Left renal cortex interstitium (tissue), 4 donors: ENCODE measurements around the gene NINJ2. TPM values are rescaled to one million over a fixed set of nuclear protein-coding genes. Genes with fewer than 3 reads are reported as not detected.
"Not testable (repeated sequence)": the region's sequence is repeated elsewhere in the genome, so short reads cannot be mapped to it uniquely, and the experiment has no call there.

Source experiments
- DNase-seq, 4 donors: peaks; one replicate each; pipeline ENCODE4 v3.0.0-alpha.2; 2013; ENCODE audit warnings: low read depth in 4 of 4, low spot score in 2 of 4, missing footprints in 1 of 4
- polyA plus RNA-seq, 4 donors: library from polyadenylated mRNA; unstranded; fragments of 120-200 nt; gene quantifications; one replicate each; pipeline ENCODE4 v1.2.1, GENCODE V29; 2013; ENCODE audit not compliant: insufficient read length in 4 of 4

The NINJ2 gene, protein sequence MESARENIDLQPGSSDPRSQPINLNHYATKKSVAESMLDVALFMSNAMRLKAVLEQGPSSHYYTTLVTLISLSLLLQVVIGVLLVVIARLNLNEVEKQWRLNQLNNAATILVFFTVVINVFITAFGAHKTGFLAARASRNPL
- 1 to 10 TPM in 3 of 4 donors, under 1 TPM in 1; 0.76 to 1.5 (median 1.2) TPM for polyA plus RNA-seq

GRCh38 chr12:663293-663871, at the start of gene NINJ2:
NINJ2 (minus strand) TSS chr12:663445; CDS start chr12:663360, 85 bp downstream.
- no peak for DNase-seq

DNA sequence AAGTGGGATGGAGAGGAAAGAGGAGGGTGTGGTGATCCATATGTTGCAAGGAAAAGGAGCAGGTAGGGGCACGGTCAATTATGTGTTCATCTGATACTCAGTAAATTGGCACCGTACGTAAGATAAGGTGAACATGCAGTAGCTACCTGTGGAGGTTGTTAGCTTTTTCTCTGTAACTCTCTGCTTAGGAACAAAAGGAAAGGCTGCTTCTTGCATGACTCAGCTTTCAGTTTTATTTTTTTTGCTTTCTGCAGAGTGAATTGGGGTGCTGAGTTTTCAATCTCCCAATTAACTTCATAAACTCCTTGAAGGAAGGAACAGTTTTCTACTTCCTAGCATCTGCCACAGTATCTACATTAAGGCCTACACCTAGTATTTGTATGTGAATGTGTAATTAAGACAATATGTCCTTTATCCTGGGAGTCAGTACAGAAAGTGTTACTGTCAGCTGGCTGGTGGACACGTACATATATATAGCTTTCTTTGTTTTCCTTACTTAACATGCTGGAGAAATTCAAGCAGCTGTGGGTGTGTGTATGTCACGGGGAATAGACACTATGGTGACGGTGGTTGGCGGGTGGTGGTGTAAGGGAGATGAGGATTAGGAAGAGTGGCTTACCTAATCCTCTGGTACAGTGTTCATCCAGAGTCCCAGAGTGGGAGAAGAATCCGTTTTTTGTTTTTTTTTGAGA, 49.1 kb upstream of the NINJ2 start:
- DNase-seq, result no peak

DNA sequence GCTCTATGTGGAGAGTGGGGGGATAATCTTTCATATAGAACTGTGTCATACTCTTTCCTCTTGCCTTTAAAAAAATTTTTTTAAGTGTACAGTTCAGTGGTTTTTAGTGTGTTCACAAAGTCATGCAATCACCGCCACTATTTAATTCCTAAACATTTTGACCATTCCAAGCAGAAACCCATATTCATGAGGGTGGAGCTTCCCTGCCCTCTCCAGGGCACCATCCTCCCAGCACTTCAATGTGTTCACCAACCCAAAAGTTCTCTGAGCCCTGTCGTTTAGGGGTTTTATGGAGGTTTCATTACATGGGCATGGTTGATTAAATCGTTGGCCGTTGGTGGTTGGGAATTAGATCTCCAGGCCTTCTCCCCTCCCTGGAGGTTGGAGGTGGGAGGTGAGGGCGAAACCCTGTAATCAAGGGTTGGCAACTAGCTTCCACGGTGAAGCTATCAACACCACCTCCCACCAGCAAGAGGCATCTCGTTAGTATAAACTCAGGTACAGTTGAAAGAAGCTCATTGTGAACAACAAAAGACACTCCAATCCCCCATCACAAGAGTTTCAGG, 46.3 kb upstream of the NINJ2 start:
- no peak for DNase-seq

GRCh38 chr12:708084-708483, 44.8 kb upstream of the NINJ2 start:
- not testable (repeated sequence) for DNase-seq

- DNase-seq, result no peak
Measured at GRCh38 chr12:704516-705242, 41.4 kb upstream of the NINJ2 start.

- no peak for DNase-seq
Measured at GRCh38 chr12:701896-702539, 38.8 kb upstream of the NINJ2 start.

DNA sequence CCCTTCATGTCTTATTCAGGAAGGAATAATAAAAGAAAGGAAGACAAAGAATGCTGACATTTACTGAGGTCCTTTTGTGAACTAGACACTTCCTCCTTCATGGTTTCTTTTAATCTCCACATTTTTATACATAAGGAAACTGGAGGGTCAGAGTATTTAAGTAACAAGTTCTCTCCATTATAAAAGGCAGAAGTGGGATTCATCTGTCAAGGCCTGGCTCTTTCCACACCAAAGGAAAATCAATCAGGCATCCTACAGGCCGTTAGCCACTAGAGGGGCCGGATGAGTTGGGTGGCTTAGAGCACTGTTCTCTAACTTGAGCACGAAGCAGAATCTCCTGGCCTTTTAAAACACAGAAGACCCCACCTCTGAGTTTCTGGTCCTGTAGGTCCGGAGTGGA, 36.8 kb upstream of the NINJ2 start:
- no peak for DNase-seq

GRCh38 chr12:698222-698621, 35.0 kb upstream of the NINJ2 start:
- not testable (repeated sequence) for DNase-seq

DNA sequence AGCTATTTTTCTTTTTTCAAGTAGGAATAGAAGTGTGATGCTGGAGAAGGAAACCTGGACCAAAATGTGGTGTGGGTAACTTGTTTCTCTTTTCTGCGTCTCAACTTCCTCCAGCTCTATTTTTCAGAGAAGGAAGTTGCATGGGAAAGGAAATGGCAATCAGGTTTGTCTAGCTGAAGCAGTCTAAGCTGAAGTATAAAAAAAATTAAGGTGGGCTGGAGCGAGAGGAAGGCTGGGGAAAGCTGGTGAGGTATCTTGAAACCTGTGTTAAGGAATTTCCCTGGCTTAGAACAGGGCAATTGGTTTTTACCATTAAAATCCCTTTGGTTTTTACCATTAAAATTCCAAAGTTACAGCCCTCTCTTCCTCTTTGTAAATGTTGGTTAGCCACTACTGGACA, 34.2 kb upstream of the NINJ2 start:
- no peak for DNase-seq

GRCh38 chr12:694734-695503, 31.7 kb upstream of the NINJ2 start:
- no peak for DNase-seq

DNA sequence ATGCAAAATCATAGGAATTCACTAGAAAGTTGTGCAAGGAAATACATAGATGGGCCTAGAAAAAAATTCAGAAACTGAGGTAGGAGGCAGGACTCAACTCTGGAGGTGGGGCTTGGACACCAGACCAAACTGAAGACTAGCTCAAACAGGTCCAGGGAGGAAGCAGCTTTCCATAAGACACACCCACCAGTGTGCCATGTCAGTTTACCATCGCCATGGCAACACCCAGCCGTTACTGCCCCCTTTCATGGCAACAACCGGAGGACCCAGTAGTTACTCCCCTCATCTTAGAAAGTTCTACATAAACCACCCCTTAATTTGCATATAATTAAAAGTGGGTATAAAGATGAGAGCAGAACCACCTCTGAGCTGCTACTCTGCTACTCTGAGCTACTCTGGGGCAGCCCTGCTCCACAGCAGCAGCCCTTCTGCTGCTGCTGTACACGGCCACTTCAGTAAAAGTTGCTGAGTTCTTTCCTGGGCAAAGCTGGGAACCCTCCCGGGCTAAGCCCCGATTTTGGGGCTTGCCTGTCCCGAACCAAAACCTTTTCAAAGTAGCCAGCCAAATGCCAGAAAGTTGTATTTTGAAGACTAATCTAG, 30.8 kb upstream of the NINJ2 start:
- no peak for DNase-seq

GRCh38 chr12:692274-692673, 29.0 kb upstream of the NINJ2 start:
- DNase-seq, result no peak

- DNase-seq, result no peak
Measured at GRCh38 chr12:690466-690865, 27.2 kb upstream of the NINJ2 start.

DNA sequence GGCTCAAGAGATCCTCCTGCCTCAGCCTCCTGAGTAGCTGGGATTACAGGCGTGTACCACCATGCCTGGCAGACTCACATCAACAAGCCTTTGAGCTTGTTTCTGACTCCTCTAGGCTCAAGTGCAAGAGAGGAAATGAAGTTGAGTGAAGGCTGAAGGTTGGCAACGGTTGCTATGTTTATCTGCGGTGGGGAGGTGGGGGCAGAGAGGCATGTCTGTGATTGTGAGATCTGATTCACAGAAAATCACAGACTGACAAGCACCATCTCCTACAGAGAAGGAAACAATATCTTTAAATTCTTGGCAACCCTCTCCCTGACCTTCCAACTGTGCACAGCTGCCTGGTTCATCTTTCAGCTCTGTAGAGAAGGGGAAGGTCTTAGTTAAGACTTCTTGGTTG, 22.1 kb upstream of the NINJ2 start:
- DNase-seq, result peak in 1 of 4 donors; percentile 10

DNA sequence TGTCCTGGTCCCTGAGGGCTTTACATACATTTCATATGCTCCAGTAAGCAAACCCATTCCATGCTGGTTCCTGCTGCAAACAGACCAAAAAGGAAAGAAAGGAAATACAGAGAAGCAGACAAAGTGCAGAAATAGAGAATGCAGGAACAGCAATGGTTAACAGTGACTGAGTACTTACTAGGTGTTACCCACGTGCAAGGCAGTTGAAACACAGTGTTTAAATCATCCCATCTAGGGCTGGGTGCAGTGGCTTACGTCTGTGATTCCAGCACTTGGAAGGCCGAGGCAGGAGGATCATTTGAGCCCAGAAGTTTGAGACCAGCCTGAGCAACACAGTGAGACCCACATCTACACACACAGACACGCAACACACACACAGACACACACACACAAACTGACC, 21.2 kb upstream of the NINJ2 start:
- no peak for DNase-seq

GRCh38 chr12:681568-682256, 18.5 kb upstream of the NINJ2 start:
- DNase-seq, result no peak

- DNase-seq, result no peak
Measured at GRCh38 chr12:678747-679712, 15.8 kb upstream of the NINJ2 start.

DNA sequence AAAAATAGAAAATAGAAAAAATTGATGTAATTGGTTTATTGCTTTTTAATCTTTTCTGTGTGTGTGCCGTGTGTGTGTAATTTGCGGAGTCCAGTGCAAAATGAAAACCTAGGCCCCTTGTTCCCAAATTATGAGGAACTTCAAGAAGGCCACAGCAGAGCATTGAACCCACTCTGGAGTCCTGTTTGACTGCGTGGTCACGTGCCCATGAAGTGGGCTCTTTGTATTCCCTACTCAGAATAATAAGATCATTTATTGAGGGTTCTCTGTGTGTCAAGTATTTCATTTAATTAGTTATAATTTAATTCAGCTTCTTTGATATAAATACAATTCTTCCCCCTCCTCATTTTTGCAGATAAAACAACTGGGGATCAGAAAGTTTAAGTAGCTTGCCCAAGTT, 12.3 kb upstream of the NINJ2 start:
- DNase-seq, result no peak
